ENCODE measurements around the gene NUMB. TPM values are rescaled to one million over a fixed set of nuclear protein-coding genes. Genes with fewer than 3 reads are reported as not detected.

NUMB gene
- total RNA-seq, 2 donors from 2014 or later = 43.8 to 45.2 TPM

- no peak overlapping the region for H3K4me3 ChIP-seq
- TF ChIP-seq, protein P1, sequence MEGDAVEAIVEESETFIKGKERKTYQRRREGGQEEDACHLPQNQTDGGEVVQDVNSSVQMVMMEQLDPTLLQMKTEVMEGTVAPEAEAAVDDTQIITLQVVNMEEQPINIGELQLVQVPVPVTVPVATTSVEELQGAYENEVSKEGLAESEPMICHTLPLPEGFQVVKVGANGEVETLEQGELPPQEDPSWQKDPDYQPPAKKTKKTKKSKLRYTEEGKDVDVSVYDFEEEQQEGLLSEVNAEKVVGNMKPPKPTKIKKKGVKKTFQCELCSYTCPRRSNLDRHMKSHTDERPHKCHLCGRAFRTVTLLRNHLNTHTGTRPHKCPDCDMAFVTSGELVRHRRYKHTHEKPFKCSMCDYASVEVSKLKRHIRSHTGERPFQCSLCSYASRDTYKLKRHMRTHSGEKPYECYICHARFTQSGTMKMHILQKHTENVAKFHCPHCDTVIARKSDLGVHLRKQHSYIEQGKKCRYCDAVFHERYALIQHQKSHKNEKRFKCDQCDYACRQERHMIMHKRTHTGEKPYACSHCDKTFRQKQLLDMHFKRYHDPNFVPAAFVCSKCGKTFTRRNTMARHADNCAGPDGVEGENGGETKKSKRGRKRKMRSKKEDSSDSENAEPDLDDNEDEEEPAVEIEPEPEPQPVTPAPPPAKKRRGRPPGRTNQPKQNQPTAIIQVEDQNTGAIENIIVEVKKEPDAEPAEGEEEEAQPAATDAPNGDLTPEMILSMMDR (IDR thresholded peaks at IDR 0.05) = no peak
- TF ChIP-seq POLR2A (IDR thresholded peaks at IDR 0.05) = no peak
- no peak for ATAC-seq
- DNase-seq = no peak
- H3K4me1 ChIP-seq = no peaks in the 10 kb centered on the region
- H3K36me3 ChIP-seq (replicated peaks in 1 of 2; ENCODE audit: insufficient read depth in 1 of 2, low read depth in 2 of 2) = no peaks in the 10 kb centered on the region
- H3K27ac ChIP-seq = no peak overlapping the region
- H3K27me3 ChIP-seq = no peaks in the 10 kb centered on the region
- no peaks in the 10 kb centered on the region for H3K9me3 ChIP-seq
- WGBS, 2 donors = 79 to 89% methylated on average over 5 to 20 of the region's 20 CpGs
- intact Hi-C loops (cut with DNase I) = no loop called here
Observed at GRCh38 chr14:73258845-73259611, 199.3 kb downstream of the NUMB start.

GRCh38 chr14:73258076-73258475, 200.3 kb downstream of the NUMB start:
- DNase-seq = no peak
- Histone ChIP-seq H3K36me3 (replicated peaks in 1 of 2; ENCODE audit: insufficient read depth in 1 of 2, low read depth in 2 of 2) (no peaks in the 10 kb centered on the region), H3K27ac (no peak overlapping the region), H3K4me3 (no peak overlapping the region), H3K9me3 (no peaks in the 10 kb centered on the region), H3K27me3 (no peaks in the 10 kb centered on the region), H3K4me1 (no peaks in the 10 kb centered on the region)
- intact Hi-C loops (cut with DNase I) = no loop called here
- no peak for TF ChIP-seq POLR2A (IDR thresholded peaks at IDR 0.05)
- TF ChIP-seq, protein P1 (IDR thresholded peaks at IDR 0.05) = no peak
- no peak for ATAC-seq
- WGBS, 2 donors = 78 to 82% methylated on average over 4 of the region's 4 CpGs

- 59 to 64% methylated on average over 6 to 9 of the region's 9 CpGs for WGBS, 2 donors
- no peaks in the 10 kb centered on the region for H3K36me3 ChIP-seq (replicated peaks in 1 of 2; ENCODE audit: insufficient read depth in 1 of 2, low read depth in 2 of 2)
- H3K9me3 ChIP-seq = no peaks in the 10 kb centered on the region
- intact Hi-C loops (cut with DNase I) = no loop called here
- no peaks in the 10 kb centered on the region for H3K27me3 ChIP-seq
- no peak overlapping the region for H3K4me3 ChIP-seq
- ATAC-seq (no peak), DNase-seq (no peak)
- no peak for TF ChIP-seq POLR2A (IDR thresholded peaks at IDR 0.05)
- TF ChIP-seq, protein P1 (IDR thresholded peaks at IDR 0.05) = no peak
- no peaks in the 10 kb centered on the region for H3K4me1 ChIP-seq
- H3K27ac ChIP-seq = no peak overlapping the region
Observed at GRCh38 chr14:73255693-73256225, 202.6 kb downstream of the NUMB start.

DNA sequence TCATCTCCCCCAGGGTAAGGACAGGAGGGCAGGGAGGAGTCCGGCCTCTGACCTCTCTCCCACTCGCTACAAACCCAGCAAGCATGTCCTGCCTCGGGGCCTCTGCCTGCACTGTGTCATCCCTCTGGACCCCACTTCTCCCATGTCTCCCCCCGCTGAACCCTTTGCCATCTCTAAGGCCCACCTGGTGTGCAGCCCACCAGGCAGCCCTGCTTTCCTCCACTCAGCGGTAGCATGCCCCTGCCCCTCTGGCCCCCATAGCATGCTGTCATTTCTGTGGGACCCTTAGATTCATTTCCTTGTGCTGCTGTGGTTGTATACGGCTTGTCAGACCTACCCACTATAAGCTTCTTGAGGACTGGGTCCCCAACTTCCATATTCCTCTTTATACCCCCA, 203.3 kb downstream of the NUMB start:
- no peaks in the 10 kb centered on the region for H3K4me1 ChIP-seq
- H3K27me3 ChIP-seq = no peaks in the 10 kb centered on the region
- DNase-seq = no peak
- H3K36me3 ChIP-seq (replicated peaks in 1 of 2; ENCODE audit: insufficient read depth in 1 of 2, low read depth in 2 of 2) = no peaks in the 10 kb centered on the region
- ATAC-seq = no peak
- H3K27ac ChIP-seq = no peak overlapping the region
- intact Hi-C loops (cut with DNase I) = no loop called here
- H3K4me3 ChIP-seq = no peak overlapping the region
- WGBS, 2 donors = 87 to 92% methylated on average over 4 to 5 of the region's 6 CpGs
- no peak for TF ChIP-seq POLR2A (IDR thresholded peaks at IDR 0.05)
- TF ChIP-seq, protein P1 (IDR thresholded peaks at IDR 0.05) = no peak
- no peaks in the 10 kb centered on the region for H3K9me3 ChIP-seq
